Natural killer cell (primary cell): ENCODE data around the gene TBX4. TPM values are rescaled to one million over a fixed set of nuclear protein-coding genes. Genes with fewer than 3 reads are reported as not detected.

ENCODE experiments used
- ATAC-seq, 3 donors: fragments of 150-1000 bp in 2 of 3; fragments of 200-7000 bp in 1 of 3; cut with Tn5 transposase; 1 replicate in 1 of 3; 2 replicates in 2 of 3; pipeline ENCODE4 v1.10.0; 2021; ENCODE audit warnings: mild to moderate bottlenecking in 2 of 3, moderate library complexity in 2 of 3
- DNase-seq, 2 donors: peaks; one replicate each; pipeline versions ENCODE4 v3.0.0 to v3.0.0-alpha.2; 2013 to 2021; ENCODE audit warnings: mixed read lengths in 1 of 2
- H3K27ac ChIP-seq: one replicate; pipeline ENCODE4 v1.5.1; 2013; ENCODE audit warnings: mild to moderate bottlenecking, low read length
- H3K27me3 ChIP-seq: one replicate; pipeline ENCODE4 v1.6.1; 2013; ENCODE audit warnings: low read length; ENCODE audit not compliant: control insufficient read depth, insufficient read depth
- H3K36me3 ChIP-seq: one replicate; pipeline ENCODE4 v1.6.1; 2013; ENCODE audit warnings: low read length; ENCODE audit not compliant: control insufficient read depth, insufficient read depth
- H3K4me1 ChIP-seq: one replicate; pipeline ENCODE4 v1.6.1; 2013; ENCODE audit warnings: low read length; ENCODE audit not compliant: control insufficient read depth, insufficient read depth
- H3K4me3 ChIP-seq: one replicate; pipeline ENCODE4 v1.5.1; 2013; ENCODE audit warnings: low read length
- H3K9me3 ChIP-seq: one replicate; pipeline ENCODE4 v1.6.1; 2013; ENCODE audit warnings: low read length; ENCODE audit not compliant: control insufficient read depth, insufficient read depth
- H3K27ac Mint-ChIP-seq, 2 donors: one replicate each; pipeline ENCODE4 v1.8.0; 2022; ENCODE audit warnings: mild to moderate bottlenecking in 2 of 2, mixed read lengths in 2 of 2, moderate library complexity in 1 of 2
- H3K27me3 Mint-ChIP-seq, 2 donors: one replicate each; pipeline ENCODE4 v1.8.0; 2022; ENCODE audit warnings: low read depth in 2 of 2, mixed read lengths in 2 of 2
- H3K36me3 Mint-ChIP-seq: one replicate; pipeline ENCODE4 v1.8.0; 2022; ENCODE audit warnings: mixed read lengths
- H3K4me1 Mint-ChIP-seq, 2 donors: one replicate each; pipeline ENCODE4 v1.8.0; 2022; ENCODE audit warnings: mixed read lengths in 2 of 2
- H3K4me3 Mint-ChIP-seq: one replicate; pipeline ENCODE4 v1.8.0; 2022; ENCODE audit warnings: mild to moderate bottlenecking, moderate library complexity, mixed read lengths
- H3K9me3 Mint-ChIP-seq, 2 donors: one replicate each; pipeline ENCODE4 v1.8.0; 2022; ENCODE audit warnings: mixed read lengths in 2 of 2
- WGBS: methylation state at CpG from one replicate; pipeline ENCODE4 v1.1.7; 2013; ENCODE audit warnings: missing lambda C conversion rate; ENCODE audit not compliant: insufficient coverage; 5-methylcytosine and 5-hydroxymethylcytosine counted together
- intact Hi-C: fragments of 100-400 bp; cut with micrococcal nuclease; formaldehyde crosslinking; loops from one replicate; pipeline ENCODE4 v1.14.2; 2022
- total RNA-seq, 4 donors: library from RNA; stranded (reverse); fragments of 120-200 nt in 1 of 4; gene quantifications; one replicate each; pipeline versions ENCODE4 v1.2.3 to v1.2.4, GENCODE V29; 2013 to 2022
- TF ChIP-seq, protein P1 (sequence below): fragments of 200-600 bp; IDR thresholded peaks from one replicate; pipeline ENCODE4 v1.8.0; 2022; ENCODE audit warnings: antibody characterized with exemption

TBX4 gene
- total RNA-seq, 3 donors from 2014 or later (not counting 1 experiment from before 2014, with no cell fraction given): not detected

DNA sequence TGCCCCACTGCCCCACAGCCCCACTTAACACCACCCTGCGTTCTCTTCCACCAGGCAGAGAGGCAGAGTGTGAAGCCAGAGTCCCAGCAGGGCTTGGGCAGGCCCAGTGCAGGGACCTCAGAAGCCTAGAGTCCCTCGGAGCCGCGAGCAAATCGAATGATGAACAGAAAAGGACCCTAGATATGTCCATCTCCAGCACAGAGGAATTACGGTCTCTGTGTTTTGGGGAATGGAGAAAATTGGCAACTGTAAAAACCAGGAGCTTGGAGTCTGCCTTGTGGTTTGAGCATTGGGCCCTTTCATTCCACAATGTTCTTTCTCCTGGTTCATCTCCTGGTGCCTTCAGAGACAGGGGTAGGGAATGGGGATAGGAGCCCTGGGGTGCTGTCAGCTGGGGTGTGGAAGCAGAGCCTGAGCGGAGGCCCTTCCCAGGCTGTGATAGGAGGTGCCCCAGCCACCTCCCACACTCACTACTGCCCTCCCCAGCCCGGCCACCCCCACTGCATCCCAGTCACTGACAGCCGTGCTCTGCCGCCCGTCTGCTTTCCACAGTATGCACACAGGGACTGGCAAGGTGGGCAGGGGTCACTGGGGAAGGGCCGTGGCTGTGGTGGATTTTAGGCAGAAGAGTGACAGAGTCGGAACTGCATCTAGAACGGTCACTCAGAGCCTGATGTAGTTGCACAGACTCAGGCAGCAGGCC is 26.7 kb downstream of the TBX4 start:
- Histone ChIP-seq H3K36me3 (no peaks in the 10 kb centered on the region), H3K27ac (no peak overlapping the region), H3K4me1 (no peaks in the 10 kb centered on the region), H3K27me3 (no peaks in the 10 kb centered on the region), H3K9me3 (no peaks in the 10 kb centered on the region), H3K4me3 (no peak overlapping the region)
- TF ChIP-seq, protein P1, sequence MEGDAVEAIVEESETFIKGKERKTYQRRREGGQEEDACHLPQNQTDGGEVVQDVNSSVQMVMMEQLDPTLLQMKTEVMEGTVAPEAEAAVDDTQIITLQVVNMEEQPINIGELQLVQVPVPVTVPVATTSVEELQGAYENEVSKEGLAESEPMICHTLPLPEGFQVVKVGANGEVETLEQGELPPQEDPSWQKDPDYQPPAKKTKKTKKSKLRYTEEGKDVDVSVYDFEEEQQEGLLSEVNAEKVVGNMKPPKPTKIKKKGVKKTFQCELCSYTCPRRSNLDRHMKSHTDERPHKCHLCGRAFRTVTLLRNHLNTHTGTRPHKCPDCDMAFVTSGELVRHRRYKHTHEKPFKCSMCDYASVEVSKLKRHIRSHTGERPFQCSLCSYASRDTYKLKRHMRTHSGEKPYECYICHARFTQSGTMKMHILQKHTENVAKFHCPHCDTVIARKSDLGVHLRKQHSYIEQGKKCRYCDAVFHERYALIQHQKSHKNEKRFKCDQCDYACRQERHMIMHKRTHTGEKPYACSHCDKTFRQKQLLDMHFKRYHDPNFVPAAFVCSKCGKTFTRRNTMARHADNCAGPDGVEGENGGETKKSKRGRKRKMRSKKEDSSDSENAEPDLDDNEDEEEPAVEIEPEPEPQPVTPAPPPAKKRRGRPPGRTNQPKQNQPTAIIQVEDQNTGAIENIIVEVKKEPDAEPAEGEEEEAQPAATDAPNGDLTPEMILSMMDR: no peak
- ATAC-seq (no peak), DNase-seq (no peak)
- no peak overlapping the region for H3K4me3 Mint-ChIP-seq
- H3K4me1 Mint-ChIP-seq: peaks cover 0 to 4% of the 10 kb centered on the region in 2 donors
- H3K9me3 Mint-ChIP-seq: no peaks in the 10 kb centered on the region
- intact Hi-C loops: no loop called here
- WGBS: 87% methylated on average over 14 of the region's 14 CpGs
- peaks cover 14 to 15% of the 10 kb centered on the region in 2 donors for H3K27me3 Mint-ChIP-seq
- H3K36me3 Mint-ChIP-seq: no peaks in the 10 kb centered on the region
- no peak overlapping the region for H3K27ac Mint-ChIP-seq

DNA sequence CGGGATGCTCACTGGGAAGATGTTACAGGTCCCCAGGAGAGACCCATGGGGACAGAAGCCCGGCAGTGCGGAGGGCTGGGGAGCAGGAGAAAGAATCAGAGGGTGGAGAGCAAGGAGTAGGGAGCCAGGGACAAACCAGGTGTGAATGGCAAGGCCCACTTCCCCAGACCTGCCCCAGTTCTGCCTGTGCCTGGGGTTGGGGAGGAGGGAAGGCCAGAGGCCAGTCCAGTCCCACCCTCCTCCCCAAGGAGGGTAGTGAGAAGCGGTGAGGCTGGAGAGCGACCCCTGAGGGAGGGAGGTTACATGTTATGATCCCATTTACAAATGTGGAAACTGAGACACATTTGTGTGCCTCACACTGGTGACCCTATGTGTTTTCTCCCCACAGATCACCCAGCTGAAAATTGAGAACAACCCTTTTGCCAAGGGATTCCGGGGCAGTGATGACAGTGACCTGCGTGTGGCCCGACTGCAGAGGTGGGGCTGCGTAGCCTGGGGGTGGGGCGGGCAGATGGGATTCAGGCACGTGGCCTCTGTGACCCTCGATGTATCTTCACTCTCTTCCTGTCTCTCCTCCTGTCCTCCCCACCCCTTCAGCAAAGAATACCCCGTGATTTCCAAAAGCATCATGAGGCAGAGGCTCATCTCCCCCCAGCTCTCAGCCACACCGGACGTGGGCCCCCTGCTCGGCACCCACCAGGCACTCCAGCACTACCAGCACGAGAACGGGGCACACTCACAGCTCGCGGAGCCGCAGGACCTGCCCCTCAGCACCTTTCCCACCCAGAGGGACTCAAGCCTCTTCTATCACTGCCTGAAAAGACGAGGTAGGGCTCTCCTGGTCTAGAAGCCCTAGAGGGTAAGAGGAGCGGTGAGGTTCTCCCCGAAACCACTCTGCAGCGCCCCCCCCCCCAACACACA is 27.5 kb downstream of the TBX4 start:
- WGBS: 81% methylated on average over 20 of the region's 25 CpGs
- intact Hi-C loops: no loop called here
- Histone ChIP-seq H3K9me3 (no peaks in the 10 kb centered on the region), H3K27ac (no peak overlapping the region), H3K4me1 (no peaks in the 10 kb centered on the region), H3K27me3 (no peaks in the 10 kb centered on the region), H3K36me3 (no peaks in the 10 kb centered on the region), H3K4me3 (no peak overlapping the region)
- no peak overlapping the region for H3K27ac Mint-ChIP-seq
- DNase-seq: no peak
- H3K4me3 Mint-ChIP-seq: no peak overlapping the region
- TF ChIP-seq, protein P1: no peak
- H3K27me3 Mint-ChIP-seq: peaks cover 14 to 15% of the 10 kb centered on the region in 2 donors
- no peaks in the 10 kb centered on the region for H3K9me3 Mint-ChIP-seq
- no peaks in the 10 kb centered on the region for H3K36me3 Mint-ChIP-seq
- H3K4me1 Mint-ChIP-seq: peaks cover 0 to 4% of the 10 kb centered on the region in 2 donors
- ATAC-seq: no peak

DNA sequence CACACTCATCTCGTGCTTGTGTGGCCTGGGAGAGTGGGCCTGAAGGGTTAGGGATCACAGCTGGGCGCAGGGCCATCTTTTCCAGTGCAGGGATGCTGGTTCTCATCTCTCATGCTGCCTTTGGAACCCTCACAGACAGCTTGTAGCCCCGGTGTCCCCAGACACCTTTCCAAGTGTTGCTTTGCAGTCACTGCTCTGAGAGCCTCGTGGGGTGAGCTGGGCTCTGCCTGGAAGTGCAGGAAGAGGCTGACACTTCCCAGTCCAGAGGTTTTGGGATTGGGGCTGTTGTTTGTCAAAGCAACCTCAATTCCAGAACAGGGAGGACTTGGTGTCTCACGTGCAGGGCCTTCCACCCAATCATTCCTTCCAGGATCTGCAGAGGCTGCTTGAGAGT is 28.2 kb downstream of the TBX4 start:
- intact Hi-C loops: no loop called here
- peaks cover 9% of the 10 kb centered on the region in 2 donors for H3K27me3 Mint-ChIP-seq
- peaks cover 0 to 4% of the 10 kb centered on the region in 2 donors for H3K4me1 Mint-ChIP-seq
- H3K4me1 ChIP-seq: no peaks in the 10 kb centered on the region
- no peaks in the 10 kb centered on the region for H3K27me3 ChIP-seq
- H3K27ac Mint-ChIP-seq: no peak overlapping the region
- no peaks in the 10 kb centered on the region for H3K36me3 Mint-ChIP-seq
- no peak overlapping the region for H3K4me3 ChIP-seq
- ATAC-seq (no peak), DNase-seq (no peak)
- H3K4me3 Mint-ChIP-seq: no peak overlapping the region
- WGBS: 57% methylated on average over 4 of the region's 5 CpGs
- no peaks in the 10 kb centered on the region for H3K36me3 ChIP-seq
- TF ChIP-seq, protein P1: no peak
- no peak overlapping the region for H3K27ac ChIP-seq
- H3K9me3 Mint-ChIP-seq: no peaks in the 10 kb centered on the region
- no peaks in the 10 kb centered on the region for H3K9me3 ChIP-seq
